MM.1S (cell line): ENCODE measurements around the gene ALLC.

Source experiments
- CTCF ChIP-seq: fragments of 300-600 bp; sonication (generic); IDR thresholded peaks from 2 replicates; pipeline ENCODE4 v1.5.1; 2016; ENCODE audit warnings: antibody characterized with exemption, low read length, mixed read lengths
- EZH2 ChIP-seq: fragments of 300-600 bp; sonication (generic); optimal IDR thresholded peaks from 2 replicates; pipeline ENCODE3; 2017; ENCODE audit warnings: low read depth, mild to moderate bottlenecking, antibody characterized with exemption, low read length, mixed read lengths

- no peak for TF ChIP-seq CTCF
- TF ChIP-seq EZH2, result no peak
These were observed 45.1 kb upstream of the ALLC start for GRCh38 chr2:3612639-3613523.
